ENCODE results near the gene CDC16.
"Not testable (repeated sequence)": the region's sequence is repeated elsewhere in the genome, so short reads cannot be mapped to it uniquely, and the experiment has no call there.

CDC16 gene

DNA sequence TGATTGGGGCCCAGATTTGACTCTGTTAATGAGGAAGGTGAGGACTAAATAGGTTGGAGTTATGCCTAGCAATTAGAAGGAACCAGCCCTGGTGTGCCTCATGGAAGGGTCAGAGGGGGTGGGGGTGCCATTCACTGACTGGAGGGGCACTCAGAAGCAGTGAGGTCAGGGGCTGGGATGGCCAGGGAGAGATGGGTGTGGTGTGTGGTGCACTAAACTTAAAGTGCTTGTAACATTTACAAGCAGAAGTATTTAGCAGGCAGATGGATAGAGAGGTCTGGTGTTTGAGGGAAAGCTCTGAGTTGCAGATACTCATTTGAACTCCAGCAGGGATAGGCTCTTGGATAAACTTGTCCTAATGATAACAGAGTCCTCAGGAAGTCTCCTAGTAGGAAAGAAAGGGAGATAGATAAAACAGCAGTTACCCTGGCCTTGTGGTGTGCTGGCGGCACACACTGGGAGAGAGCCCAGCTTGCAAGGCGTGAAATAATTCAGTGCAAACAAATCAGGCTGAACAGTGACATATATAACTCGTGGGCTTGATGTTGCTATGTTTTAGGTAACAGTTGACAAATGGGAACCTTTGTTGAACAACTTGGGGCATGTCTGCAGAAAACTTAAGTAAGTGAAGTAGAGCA, 26.8 kb downstream of the CDC16 start:
- Histone ChIP-seq H3K4me3 (ENCODE audit: low read depth, low read length) (no peak overlapping the region), H3K27me3 (ENCODE audit: insufficient read depth, low read depth, severe bottlenecking) (no peaks in the 10 kb centered on the region), H3K9me3 (ENCODE audit: severe bottlenecking) (no peaks in the 10 kb centered on the region), H3K36me3 (peaks cover 90% of the 10 kb centered on the region), H3K27ac (no peak overlapping the region)
- TF ChIP-seq, protein P1, sequence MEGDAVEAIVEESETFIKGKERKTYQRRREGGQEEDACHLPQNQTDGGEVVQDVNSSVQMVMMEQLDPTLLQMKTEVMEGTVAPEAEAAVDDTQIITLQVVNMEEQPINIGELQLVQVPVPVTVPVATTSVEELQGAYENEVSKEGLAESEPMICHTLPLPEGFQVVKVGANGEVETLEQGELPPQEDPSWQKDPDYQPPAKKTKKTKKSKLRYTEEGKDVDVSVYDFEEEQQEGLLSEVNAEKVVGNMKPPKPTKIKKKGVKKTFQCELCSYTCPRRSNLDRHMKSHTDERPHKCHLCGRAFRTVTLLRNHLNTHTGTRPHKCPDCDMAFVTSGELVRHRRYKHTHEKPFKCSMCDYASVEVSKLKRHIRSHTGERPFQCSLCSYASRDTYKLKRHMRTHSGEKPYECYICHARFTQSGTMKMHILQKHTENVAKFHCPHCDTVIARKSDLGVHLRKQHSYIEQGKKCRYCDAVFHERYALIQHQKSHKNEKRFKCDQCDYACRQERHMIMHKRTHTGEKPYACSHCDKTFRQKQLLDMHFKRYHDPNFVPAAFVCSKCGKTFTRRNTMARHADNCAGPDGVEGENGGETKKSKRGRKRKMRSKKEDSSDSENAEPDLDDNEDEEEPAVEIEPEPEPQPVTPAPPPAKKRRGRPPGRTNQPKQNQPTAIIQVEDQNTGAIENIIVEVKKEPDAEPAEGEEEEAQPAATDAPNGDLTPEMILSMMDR (IDR thresholded peaks at IDR 0.05; ENCODE audit: low read depth, low read length) = no peak
- DNase-seq = no peak

DNA sequence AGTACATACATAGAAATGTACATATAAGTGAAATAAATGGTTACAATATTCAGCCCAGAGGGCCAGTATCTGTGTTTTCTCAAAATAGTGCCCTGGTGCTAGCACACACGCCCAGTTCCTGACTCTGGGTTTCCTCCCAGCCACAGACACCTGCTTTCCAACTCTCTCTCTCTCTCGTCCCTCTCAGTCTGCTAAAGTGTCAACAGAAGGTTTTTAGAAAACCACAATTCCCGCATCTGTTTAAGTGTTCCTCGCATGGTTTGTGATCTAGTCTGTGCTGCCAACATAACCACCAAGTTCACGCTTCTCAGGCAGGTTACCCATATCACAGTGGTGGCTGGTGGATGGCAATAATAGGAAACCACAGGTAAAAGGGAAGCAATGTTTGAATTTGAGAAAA, 28.9 kb downstream of the CDC16 start:
- Histone ChIP-seq H3K27ac (no peak overlapping the region), H3K9me3 (ENCODE audit: severe bottlenecking) (no peaks in the 10 kb centered on the region), H3K4me3 (ENCODE audit: low read depth, low read length) (no peak overlapping the region), H3K27me3 (ENCODE audit: insufficient read depth, low read depth, severe bottlenecking) (no peaks in the 10 kb centered on the region), H3K36me3 (peaks cover 96% of the 10 kb centered on the region)
- TF ChIP-seq, protein P1 (IDR thresholded peaks at IDR 0.05; ENCODE audit: low read depth, low read length) = no peak
- DNase-seq = no peak

DNA sequence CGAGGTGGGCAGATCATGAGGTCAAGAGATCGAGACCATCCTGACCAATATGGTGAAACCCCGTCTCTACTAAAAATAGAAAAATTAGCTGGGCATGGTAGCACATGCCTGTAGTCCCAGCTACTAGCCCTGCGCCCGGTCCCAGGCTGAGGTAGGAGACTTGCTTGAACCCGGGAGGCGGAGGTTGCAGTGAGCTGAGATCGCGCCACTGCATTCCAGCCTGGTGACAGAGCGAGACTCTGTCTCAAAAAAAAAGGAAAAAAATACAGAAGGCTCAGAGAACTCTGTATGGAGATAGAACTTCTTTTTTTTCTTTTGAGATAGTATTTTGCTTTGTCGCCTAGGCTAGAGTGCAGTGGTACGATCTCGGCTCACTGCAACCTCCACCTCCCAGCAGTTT, 29.6 kb downstream of the CDC16 start:
- H3K36me3 ChIP-seq = peaks cover 98% of the 10 kb centered on the region
- H3K27ac ChIP-seq; H3K27me3 ChIP-seq (ENCODE audit: insufficient read depth, low read depth, severe bottlenecking); H3K4me3 ChIP-seq (ENCODE audit: low read depth, low read length); H3K9me3 ChIP-seq (ENCODE audit: severe bottlenecking); DNase-seq: not testable (repeated sequence)

DNA sequence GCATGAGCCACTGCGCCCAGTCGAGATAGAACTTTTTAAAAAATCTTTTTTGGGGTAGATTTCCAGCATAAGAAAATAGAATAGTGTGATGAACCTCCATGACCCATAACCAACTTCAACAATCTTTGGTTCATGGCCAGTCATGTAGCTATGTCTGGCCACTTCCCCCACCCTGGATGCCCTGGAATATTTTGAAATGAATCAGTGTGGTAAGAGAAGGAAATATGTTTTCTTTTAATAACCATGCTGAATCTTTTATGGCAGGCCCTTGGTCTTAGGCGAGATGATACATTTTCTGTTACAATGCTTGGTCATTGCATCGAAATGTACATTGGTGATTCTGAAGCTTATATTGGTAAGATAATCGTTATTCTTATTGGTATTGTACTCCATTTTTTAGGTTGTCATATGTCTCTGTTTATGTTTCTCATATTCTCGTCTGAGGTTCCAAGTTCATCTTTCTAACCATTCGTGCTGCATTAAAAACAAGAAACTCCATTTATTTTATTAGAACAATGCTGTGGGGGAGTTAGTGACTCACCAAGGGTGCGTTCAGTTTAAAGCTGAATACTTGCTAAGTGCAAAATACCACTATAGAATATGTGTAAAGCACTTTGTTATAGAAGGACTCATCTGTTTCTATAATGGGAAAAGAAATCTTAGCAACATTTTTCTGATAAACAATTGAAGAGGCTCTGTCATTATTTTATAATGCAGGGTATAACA, 30.4 kb downstream of the CDC16 start:
- no peak for DNase-seq
- TF ChIP-seq, protein P1 (IDR thresholded peaks at IDR 0.05; ENCODE audit: low read depth, low read length) = no peak
- no peaks in the 10 kb centered on the region for H3K9me3 ChIP-seq (ENCODE audit: severe bottlenecking)
- peaks cover 98% of the 10 kb centered on the region for H3K36me3 ChIP-seq
- no peaks in the 10 kb centered on the region for H3K27me3 ChIP-seq (ENCODE audit: insufficient read depth, low read depth, severe bottlenecking)
- no peak overlapping the region for H3K4me3 ChIP-seq (ENCODE audit: low read depth, low read length)
- no peak overlapping the region for H3K27ac ChIP-seq

DNA sequence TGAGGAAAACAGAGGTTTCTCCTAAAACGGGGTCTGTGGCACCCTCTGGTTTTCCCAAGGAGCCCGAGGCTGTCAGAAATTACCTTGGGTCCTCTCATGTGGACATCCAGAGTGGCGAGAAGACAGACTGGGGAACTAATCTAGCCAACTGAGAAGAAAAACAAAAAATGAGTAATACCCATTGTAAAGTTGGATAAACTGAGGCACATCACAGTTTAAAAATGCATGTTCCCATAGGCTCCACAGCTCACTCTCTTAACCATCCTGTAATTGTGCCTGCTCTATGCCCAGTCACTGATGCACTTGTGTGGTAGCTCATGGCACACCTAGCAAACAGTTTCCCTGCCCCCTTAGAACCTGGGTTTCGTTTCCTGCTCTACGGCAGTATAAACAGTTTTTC, 31.5 kb downstream of the CDC16 start:
- H3K27me3 ChIP-seq (ENCODE audit: insufficient read depth, low read depth, severe bottlenecking) = no peaks in the 10 kb centered on the region
- no peaks in the 10 kb centered on the region for H3K9me3 ChIP-seq (ENCODE audit: severe bottlenecking)
- no peak for DNase-seq
- H3K36me3 ChIP-seq = peaks cover 90% of the 10 kb centered on the region
- H3K27ac ChIP-seq = no peak overlapping the region
- TF ChIP-seq, protein P1 (IDR thresholded peaks at IDR 0.05; ENCODE audit: low read depth, low read length) = no peak
- no peak overlapping the region for H3K4me3 ChIP-seq (ENCODE audit: low read depth, low read length)

DNA sequence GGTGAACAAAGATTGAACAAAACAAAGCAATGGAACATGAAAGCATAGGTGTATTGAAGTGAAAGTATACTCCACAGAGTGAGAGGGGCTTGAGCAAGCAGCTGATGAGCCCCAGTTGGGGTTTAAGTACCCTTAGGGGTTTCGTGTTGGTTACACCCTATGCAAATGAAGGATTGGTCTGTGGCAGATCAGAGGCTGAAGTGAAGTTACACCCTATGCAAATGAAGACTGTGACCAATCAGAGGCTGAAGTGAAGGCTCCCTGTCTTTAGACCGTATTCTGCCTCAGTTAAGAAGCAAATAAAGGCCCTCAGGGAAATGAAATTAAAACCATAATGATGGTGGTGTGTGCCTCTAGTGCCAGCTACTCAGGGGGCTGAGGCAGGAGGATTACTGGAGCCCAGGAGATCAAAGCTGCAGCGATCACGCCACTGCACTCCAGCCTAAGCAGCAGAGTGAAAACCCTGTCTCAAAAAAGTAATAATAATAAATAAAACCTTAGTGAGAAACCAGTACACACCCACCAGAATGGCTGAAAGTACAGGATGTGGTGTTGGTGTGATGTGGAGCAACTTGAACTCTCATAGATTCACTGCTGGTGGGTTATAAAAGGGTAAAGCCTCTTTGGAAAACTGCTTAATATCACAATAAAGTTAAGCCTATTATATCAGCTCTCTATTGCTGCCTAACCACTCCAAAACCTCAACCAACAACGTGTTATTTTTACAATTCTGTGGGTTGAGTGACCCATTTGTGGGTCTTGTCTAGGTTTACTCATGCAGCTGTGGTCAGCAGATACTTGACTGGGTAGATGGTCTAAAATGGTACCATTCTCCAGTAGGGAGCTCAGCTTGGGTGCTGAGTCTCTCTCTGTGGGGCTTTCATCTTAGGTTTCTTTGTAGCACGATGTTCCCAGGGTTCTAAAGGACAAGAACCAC, 33.9 kb downstream of the CDC16 start:
- TF ChIP-seq, protein P1 (IDR thresholded peaks at IDR 0.05; ENCODE audit: low read depth, low read length) = no peak
- no peaks in the 10 kb centered on the region for H3K27me3 ChIP-seq (ENCODE audit: insufficient read depth, low read depth, severe bottlenecking)
- no peaks in the 10 kb centered on the region for H3K9me3 ChIP-seq (ENCODE audit: severe bottlenecking)
- no peak overlapping the region for H3K27ac ChIP-seq
- DNase-seq = no peak
- H3K36me3 ChIP-seq = peaks cover 89% of the 10 kb centered on the region
- H3K4me3 ChIP-seq (ENCODE audit: low read depth, low read length) = no peak overlapping the region

Measured in WERI-Rb-1 (cell line).